Measurements from ENCODE around the gene RSKR.
A peak's percentile ranks its signal among the peaks of the same experiment; 100 is the strongest.

RSKR gene

DNA sequence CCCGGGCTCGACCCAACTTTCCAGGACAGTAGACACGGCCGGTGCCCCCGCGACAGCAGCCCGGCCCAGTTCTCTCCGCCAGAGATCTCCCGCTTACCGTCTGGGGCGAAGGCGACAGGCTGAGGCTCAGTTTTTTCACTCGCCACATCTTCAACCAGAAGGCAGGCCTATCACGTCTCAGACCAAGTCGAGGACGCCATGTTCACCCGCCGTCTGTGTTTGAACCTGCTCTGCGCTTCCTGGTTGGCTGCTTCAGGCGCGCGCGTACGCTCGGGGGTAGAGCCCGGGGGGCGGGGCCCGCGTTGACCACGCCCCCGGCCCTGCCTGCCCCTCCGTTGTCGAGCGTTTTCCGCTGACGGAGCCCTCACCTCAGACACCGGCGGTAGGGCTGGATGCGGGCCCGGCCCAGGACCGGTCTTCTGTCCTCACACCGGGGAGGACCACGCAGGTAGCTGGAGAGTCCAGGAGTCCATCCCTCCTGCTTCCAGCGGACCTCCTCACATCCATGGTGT lies 15.1 kb downstream of the RSKR start, which contains the start of gene SPAG5:
Gene SPAG5 (minus strand): TSS at position 227 of the 512 bp plus-strand sequence. CDS start 79 bp downstream, at position 148.
- H3K27me3 ChIP-seq (ENCODE audit: control insufficient read depth, insufficient read depth, low read length), result no peaks in the 10 kb centered on the region
- no peaks in the 10 kb centered on the region for H3K79me2 ChIP-seq
- peak within 1 kb of the TSS; percentile 96 for H2AFZ ChIP-seq
- H3K27ac ChIP-seq, result peak within 1 kb of the TSS; percentile 71
- no peak within 1 kb of the TSS for H3K9ac ChIP-seq
- H3K4me2 ChIP-seq (ENCODE audit: low read length), result peak within 1 kb of the TSS; percentile 77
- H3K36me3 ChIP-seq (ENCODE audit: control insufficient read depth, insufficient read depth, low read length), result no peaks in the 10 kb centered on the region
- H3K4me1 ChIP-seq, result peaks cover 5% of the 10 kb centered on the region
- no peaks in the 10 kb centered on the region for H3K9me3 ChIP-seq (ENCODE audit: control insufficient read depth, low read length)
- TF ChIP-seq, protein P1, sequence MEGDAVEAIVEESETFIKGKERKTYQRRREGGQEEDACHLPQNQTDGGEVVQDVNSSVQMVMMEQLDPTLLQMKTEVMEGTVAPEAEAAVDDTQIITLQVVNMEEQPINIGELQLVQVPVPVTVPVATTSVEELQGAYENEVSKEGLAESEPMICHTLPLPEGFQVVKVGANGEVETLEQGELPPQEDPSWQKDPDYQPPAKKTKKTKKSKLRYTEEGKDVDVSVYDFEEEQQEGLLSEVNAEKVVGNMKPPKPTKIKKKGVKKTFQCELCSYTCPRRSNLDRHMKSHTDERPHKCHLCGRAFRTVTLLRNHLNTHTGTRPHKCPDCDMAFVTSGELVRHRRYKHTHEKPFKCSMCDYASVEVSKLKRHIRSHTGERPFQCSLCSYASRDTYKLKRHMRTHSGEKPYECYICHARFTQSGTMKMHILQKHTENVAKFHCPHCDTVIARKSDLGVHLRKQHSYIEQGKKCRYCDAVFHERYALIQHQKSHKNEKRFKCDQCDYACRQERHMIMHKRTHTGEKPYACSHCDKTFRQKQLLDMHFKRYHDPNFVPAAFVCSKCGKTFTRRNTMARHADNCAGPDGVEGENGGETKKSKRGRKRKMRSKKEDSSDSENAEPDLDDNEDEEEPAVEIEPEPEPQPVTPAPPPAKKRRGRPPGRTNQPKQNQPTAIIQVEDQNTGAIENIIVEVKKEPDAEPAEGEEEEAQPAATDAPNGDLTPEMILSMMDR (IDR thresholded peaks at IDR 0.05), result no peak
- peak within 1 kb of the TSS; percentile 60 for H3K4me3 ChIP-seq (ENCODE audit: low read depth, low read length)

DNA sequence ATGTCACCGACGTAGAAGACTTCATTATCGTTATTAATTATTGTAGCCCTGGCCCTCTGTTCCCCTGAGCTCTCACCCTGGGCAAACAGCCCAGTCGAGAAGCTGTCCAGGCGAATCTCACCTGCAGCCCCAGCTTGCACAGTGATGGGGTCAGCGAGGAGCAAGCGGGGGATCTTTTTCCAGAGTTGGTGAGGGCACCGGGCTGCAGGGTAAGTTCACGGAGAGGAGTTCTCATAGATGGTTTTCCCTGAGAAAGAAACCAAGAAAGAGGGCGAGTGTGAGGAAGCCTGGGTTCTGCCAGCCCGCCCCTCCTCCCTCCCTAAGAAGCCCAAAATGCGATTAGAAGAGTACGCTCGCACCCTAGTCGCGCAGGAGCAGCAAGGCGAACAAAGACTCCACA lies 15.6 kb downstream of the RSKR start:
- no peak overlapping the region for H3K9ac ChIP-seq
- H3K79me2 ChIP-seq, result no peaks in the 10 kb centered on the region
- H3K4me1 ChIP-seq, result peaks cover 5% of the 10 kb centered on the region
- peak overlapping the region; percentile 77 for H3K4me2 ChIP-seq (ENCODE audit: low read length)
- no peaks in the 10 kb centered on the region for H3K9me3 ChIP-seq (ENCODE audit: control insufficient read depth, low read length)
- peak overlapping the region; percentile 60 for H3K4me3 ChIP-seq (ENCODE audit: low read depth, low read length)
- TF ChIP-seq, protein P1 (IDR thresholded peaks at IDR 0.05), result no peak
- no peak overlapping the region for H3K27ac ChIP-seq
- no peaks in the 10 kb centered on the region for H3K36me3 ChIP-seq (ENCODE audit: control insufficient read depth, insufficient read depth, low read length)
- no peaks in the 10 kb centered on the region for H3K27me3 ChIP-seq (ENCODE audit: control insufficient read depth, insufficient read depth, low read length)
- H2AFZ ChIP-seq, result peak overlapping the region; percentile 96

GRCh38 chr17:28597606-28598383 lies 16.2 kb downstream of the RSKR start:
- H3K27ac ChIP-seq, result no peak overlapping the region
- no peaks in the 10 kb centered on the region for H3K27me3 ChIP-seq (ENCODE audit: control insufficient read depth, insufficient read depth, low read length)
- no peak overlapping the region for H3K4me2 ChIP-seq (ENCODE audit: low read length)
- peaks cover 5% of the 10 kb centered on the region for H3K4me1 ChIP-seq
- no peaks in the 10 kb centered on the region for H3K79me2 ChIP-seq
- H3K36me3 ChIP-seq (ENCODE audit: control insufficient read depth, insufficient read depth, low read length), result no peaks in the 10 kb centered on the region
- H3K4me3 ChIP-seq (ENCODE audit: low read depth, low read length), result no peak overlapping the region
- no peak overlapping the region for H3K9ac ChIP-seq
- H2AFZ ChIP-seq, result peak overlapping the region; percentile 96
- no peaks in the 10 kb centered on the region for H3K9me3 ChIP-seq (ENCODE audit: control insufficient read depth, low read length)
- TF ChIP-seq, protein P1 (IDR thresholded peaks at IDR 0.05), result no peak

DNA sequence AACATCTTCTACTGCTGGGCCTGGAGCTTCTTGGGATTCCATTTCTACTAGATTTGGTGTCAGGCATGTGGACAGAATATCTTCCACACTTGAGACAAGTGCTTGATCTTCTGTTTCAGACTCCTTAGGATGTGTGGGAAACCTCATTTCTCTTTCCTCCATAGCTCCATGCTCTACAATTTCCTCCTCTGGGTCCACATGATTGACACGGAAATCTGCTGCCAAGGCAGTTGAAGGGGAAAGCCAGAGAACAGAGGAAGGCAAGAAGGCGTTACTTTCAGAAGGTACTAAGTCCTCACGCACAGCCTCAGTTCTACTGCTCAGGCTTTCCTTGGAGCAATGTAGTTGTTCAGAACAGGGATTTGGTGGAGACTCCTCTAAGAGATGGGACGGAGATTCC lies 21.7 kb downstream of the RSKR start:
- Histone ChIP-seq H3K9ac (no peak overlapping the region), H3K36me3 (ENCODE audit: control insufficient read depth, insufficient read depth, low read length) (no peaks in the 10 kb centered on the region), H3K4me1 (no peaks in the 10 kb centered on the region), H3K4me3 (ENCODE audit: low read depth, low read length) (no peak overlapping the region), H3K27me3 (ENCODE audit: control insufficient read depth, insufficient read depth, low read length) (no peaks in the 10 kb centered on the region), H3K79me2 (no peaks in the 10 kb centered on the region), H3K27ac (no peak overlapping the region), H3K9me3 (ENCODE audit: control insufficient read depth, low read length) (no peaks in the 10 kb centered on the region), H2AFZ (no peak overlapping the region), H3K4me2 (ENCODE audit: low read length) (no peak overlapping the region)
- TF ChIP-seq, protein P1 (IDR thresholded peaks at IDR 0.05), result no peak

Data from parathyroid adenoma (tissue), 2 donors.